Esophagus squamous epithelium (tissue), 4 donors: ENCODE measurements around the gene AP1S1. TPM values are rescaled to one million over a fixed set of nuclear protein-coding genes. Genes with fewer than 3 reads are reported as not detected.

Source experiments
- small RNA-seq, 4 donors: library from RNA; depleted of rRNA; stranded (forward); fragments of <200 nt; gene quantifications; one replicate each; pipeline ENCODE3, GENCODE V24; 2016
- total RNA-seq, 4 donors: library from RNA; depleted of rRNA; stranded (reverse); fragments of >200 nt; gene quantifications; one replicate each; pipeline ENCODE4 v1.1.0, GENCODE V29; 2016

The AP1S1 gene
- total RNA-seq, 4 donors from 2014 or later = 42.7 to 144 (median 64.3) TPM

Small RNA genes lying within 50 kb of the gene (small RNA-seq; reads per million reads assigned to genes)
- 0 reads per million in 4 donors for gene MIR4653

Other genes with a start within 250 kb of the AP1S1 start
- under 1 TPM in 1 of 4 donors, not detected in 3; under 0.01 TPM for gene MUC3A, start 204.9 kb upstream of the AP1S1 start, total RNA-seq
- under 1 TPM in 1 of 4 donors, not detected in 3; 0.11 TPM for gene MUC12, start 184.9 kb upstream of the AP1S1 start, total RNA-seq
- not detected for gene MUC17, start 134.4 kb upstream of the AP1S1 start, total RNA-seq
- 10 to 100 TPM; 12.1 to 19.6 (median 13.6) TPM for gene TRIM56, start 69.0 kb upstream of the AP1S1 start, total RNA-seq
- 1 to 10 TPM; 1.1 to 4.8 (median 3.1) TPM for gene SERPINE1, start 27.4 kb upstream of the AP1S1 start, total RNA-seq
- not detected for gene VGF, start 11.1 kb downstream of the AP1S1 start, total RNA-seq
- gene NAT16, start 25.8 kb downstream of the AP1S1 start, total RNA-seq = not detected
- not detected for gene MOGAT3, start 46.6 kb downstream of the AP1S1 start, total RNA-seq
- gene PLOD3, start 63.1 kb downstream of the AP1S1 start, total RNA-seq = 10 to 100 TPM in 2 of 4 donors, 1 to 10 TPM in 2; 2.5 to 14.5 (median 9.7) TPM
- 10 to 100 TPM; 51.3 to 87.9 (median 64.4) TPM for gene ZNHIT1, start 63.7 kb downstream of the AP1S1 start, total RNA-seq
- 1 to 10 TPM; 3.1 to 6.7 (median 4.2) TPM for gene CLDN15, start 83.3 kb downstream of the AP1S1 start, total RNA-seq
- gene FIS1, start 90.6 kb downstream of the AP1S1 start, total RNA-seq = 100 to 1,000 TPM; 127 to 233 (median 145) TPM
- gene IFT22, start 167.3 kb downstream of the AP1S1 start, total RNA-seq = 10 to 100 TPM in 2 of 4 donors, 1 to 10 TPM in 2; 5.8 to 13.5 (median 9.5) TPM
- gene COL26A1, start 208.4 kb downstream of the AP1S1 start, total RNA-seq = not detected